Effector memory CD4-positive, alpha-beta T cell (primary cell): Measurements from ENCODE around the gene RNF181.

Source experiments
- DNase-seq, 3 donors: peaks; one replicate each; pipeline ENCODE4 v3.0.0-alpha.2; 2020
- H3K27ac ChIP-seq: 2 replicates; pipeline ENCODE4 v1.7.0; 2013; ENCODE audit warnings: mild to moderate bottlenecking, low read length, moderate library complexity; ENCODE audit not compliant: insufficient read depth, poor library complexity, severe bottlenecking
- H3K27me3 ChIP-seq: replicated peaks from 2 replicates; pipeline ENCODE4 v1.7.0; 2013; ENCODE audit warnings: mild to moderate bottlenecking, low read length; ENCODE audit not compliant: insufficient read depth, control insufficient read depth, poor library complexity, severe bottlenecking
- H3K36me3 ChIP-seq: 2 replicates; pipeline ENCODE4 v1.7.0; 2013; ENCODE audit warnings: mild to moderate bottlenecking, low read length, moderate library complexity; ENCODE audit not compliant: control insufficient read depth, insufficient read depth
- H3K4me1 ChIP-seq: 2 replicates; pipeline ENCODE4 v1.7.0; 2013; ENCODE audit warnings: low read length, mild to moderate bottlenecking; ENCODE audit not compliant: control insufficient read depth, insufficient read depth, poor library complexity, severe bottlenecking
- H3K4me3 ChIP-seq: 2 replicates; pipeline ENCODE4 v1.7.0; 2013; ENCODE audit warnings: low read length, low read depth, mild to moderate bottlenecking; ENCODE audit not compliant: insufficient read depth, poor library complexity, severe bottlenecking
- H3K9me3 ChIP-seq: 2 replicates; pipeline ENCODE4 v1.7.0; 2013; ENCODE audit warnings: mild to moderate bottlenecking, low read length, moderate library complexity; ENCODE audit not compliant: control insufficient read depth
- total RNA-seq, 3 donors: gene quantifications; one replicate each; lab custom pipeline; 2026; lab: John Stamatoyannopoulos, UW

RNF181 gene, protein sequence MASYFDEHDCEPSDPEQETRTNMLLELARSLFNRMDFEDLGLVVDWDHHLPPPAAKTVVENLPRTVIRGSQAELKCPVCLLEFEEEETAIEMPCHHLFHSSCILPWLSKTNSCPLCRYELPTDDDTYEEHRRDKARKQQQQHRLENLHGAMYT
- total RNA-seq: 16.5 to 22.3 (median 21.8) reads per million in 3 donors

DNA sequence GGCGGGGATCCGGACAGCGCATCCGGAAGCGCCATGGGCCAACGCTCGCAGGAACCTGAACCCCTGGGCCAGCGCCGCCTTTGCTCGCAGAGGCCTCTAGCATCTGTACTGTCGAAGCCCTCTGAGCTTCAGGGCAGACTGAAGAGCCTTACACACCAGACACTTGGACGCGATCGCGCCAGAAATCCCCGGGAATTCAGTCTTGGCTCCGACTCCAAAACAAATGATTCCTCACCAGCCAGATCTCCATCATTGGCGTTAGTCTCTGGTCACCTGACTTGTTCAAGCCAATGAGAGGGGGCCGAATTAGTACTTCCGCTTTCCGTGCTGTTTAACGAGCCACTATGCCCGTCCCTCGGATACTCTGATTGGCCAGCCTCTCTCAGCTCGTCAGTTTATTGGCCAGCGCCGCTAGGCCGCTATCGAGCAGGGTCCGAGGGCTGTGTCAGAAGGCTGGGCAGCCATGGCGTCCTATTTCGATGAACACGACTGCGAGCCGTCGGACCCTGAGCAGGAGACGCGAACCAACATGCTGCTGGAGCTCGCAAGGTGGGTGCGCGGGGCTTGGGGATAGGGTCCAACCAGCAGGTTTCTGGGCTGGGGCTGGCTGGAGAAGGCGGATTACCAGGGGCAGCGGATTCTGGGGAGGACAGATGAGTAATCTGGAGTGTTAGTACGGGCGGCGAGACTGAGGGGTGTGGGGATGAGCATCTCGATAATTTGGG, at the start of gene RNF181:
Gene RNF181 (plus strand): TSS at position 445 of the 725 bp plus-strand sequence. CDS start 19 bp downstream, at position 464.
- peak; percentile 82 to 92 (median 88) for DNase-seq
- Histone ChIP-seq H3K27ac (peak within 1 kb of the TSS; percentile 90), H3K9me3 (no peaks in the 10 kb centered on the region), H3K4me3 (peak within 1 kb of the TSS; percentile 76), H3K36me3 (peaks cover 30% of the 10 kb centered on the region), H3K27me3 (no peaks in the 10 kb centered on the region), H3K4me1 (peaks cover 13% of the 10 kb centered on the region)

DNA sequence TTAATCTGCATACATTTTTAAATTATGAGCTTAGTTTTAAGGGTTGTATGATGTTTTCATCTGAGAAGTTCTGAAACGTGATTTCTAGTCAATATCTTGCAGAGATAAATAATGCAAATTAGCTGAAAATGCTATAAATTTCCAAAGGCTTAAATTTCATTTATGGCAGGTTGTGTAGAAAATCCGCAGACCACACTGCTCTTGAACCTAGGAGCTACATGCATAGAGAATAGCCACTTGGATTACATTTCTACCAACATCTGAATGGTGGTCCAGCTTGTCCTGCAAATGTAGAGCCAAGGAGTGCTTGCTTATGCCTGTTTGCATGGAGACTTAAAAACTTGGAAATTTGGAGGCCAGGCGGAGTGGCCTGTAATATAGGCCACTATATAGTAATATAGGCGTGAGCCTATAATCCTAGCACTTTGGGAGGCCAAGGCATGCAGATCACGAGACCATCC, 49.7 kb upstream of the RNF181 start:
- Histone ChIP-seq H3K4me1 (peaks cover under 1% of the 10 kb centered on the region), H3K27ac (no peak overlapping the region), H3K4me3 (no peak overlapping the region), H3K27me3 (no peaks in the 10 kb centered on the region), H3K36me3 (peaks cover 52% of the 10 kb centered on the region), H3K9me3 (no peaks in the 10 kb centered on the region)
- no peak for DNase-seq

DNA sequence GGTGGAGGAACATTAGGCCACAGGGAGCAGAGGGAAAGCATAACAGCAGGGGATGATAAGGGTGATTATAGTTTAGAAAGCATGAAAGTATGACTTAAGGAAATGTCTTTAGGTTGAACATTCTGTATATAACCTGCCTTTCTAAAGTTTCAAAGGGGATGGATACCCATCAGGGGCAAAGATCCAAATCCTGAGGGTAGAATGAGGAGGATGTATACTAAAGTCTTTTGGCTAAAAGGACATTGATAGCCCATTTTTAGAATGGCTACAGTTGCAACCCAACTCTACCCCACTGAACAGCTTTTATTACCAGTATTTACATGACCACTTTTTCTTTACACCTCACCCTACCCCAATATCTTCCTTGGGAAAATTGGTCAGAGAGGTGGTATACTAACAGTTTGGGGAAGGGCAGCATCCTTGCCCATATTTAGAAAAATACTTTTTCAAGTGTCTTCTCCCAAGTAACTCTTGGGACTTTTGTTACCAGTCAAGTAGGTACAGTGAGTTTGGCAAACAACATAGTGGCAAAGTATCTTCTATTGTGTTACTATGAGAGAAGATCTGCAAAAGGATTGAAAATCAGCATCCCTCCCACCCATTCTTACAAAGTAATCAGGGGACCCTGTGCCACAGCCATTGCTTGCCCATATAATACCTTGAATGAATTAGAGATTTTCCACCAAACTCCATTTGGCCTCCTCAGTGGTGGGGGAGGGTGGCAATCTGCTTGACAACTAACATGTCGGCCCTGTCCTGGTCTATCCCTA, 48.3 kb upstream of the RNF181 start:
- DNase-seq: no peak
- H3K27me3 ChIP-seq: no peaks in the 10 kb centered on the region
- no peaks in the 10 kb centered on the region for H3K9me3 ChIP-seq
- H3K36me3 ChIP-seq: peaks cover 49% of the 10 kb centered on the region
- no peaks in the 10 kb centered on the region for H3K4me1 ChIP-seq
- H3K27ac ChIP-seq: no peak overlapping the region
- no peak overlapping the region for H3K4me3 ChIP-seq

- peaks cover 47% of the 10 kb centered on the region for H3K36me3 ChIP-seq
- H3K4me3 ChIP-seq: no peak overlapping the region
Measured at GRCh38 chr2:85547859-85548607, 47.5 kb upstream of the RNF181 start.

GRCh38 chr2:85548608-85548900, 47.0 kb upstream of the RNF181 start:
- Histone ChIP-seq H3K36me3 (peaks cover 50% of the 10 kb centered on the region), H3K4me3 (no peak overlapping the region), H3K4me1 (no peaks in the 10 kb centered on the region), H3K27me3 (no peaks in the 10 kb centered on the region), H3K27ac (no peak overlapping the region), H3K9me3 (no peaks in the 10 kb centered on the region)
- no peak for DNase-seq

More at GRCh38 chr2:85547859-85548607, 47.5 kb upstream of the RNF181 start:
- no peaks in the 10 kb centered on the region for H3K27me3 ChIP-seq
- no peak for DNase-seq
- H3K27ac ChIP-seq: no peak overlapping the region
- H3K9me3 ChIP-seq: no peaks in the 10 kb centered on the region
- H3K4me1 ChIP-seq: no peaks in the 10 kb centered on the region

DNA sequence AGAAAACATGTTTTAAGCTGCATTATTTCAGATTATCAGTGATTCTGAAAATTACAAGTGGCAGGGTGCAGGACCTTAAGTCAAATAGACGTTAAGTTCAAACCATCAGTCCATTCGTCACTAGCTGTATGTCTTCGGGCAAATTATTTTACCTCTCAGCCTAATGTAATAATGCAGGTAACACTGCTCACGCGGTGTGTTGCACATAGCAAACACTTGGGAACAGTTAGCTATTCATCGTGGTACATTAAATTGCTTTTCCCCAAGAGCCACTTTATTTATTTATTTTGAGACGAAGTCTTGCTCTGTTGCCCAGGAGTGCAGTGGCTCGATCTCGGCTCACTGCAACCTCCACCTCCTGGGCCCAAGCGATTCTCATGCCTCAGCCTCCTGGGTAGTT, 46.5 kb upstream of the RNF181 start:
- Histone ChIP-seq H3K9me3 (no peaks in the 10 kb centered on the region), H3K4me1 (no peaks in the 10 kb centered on the region), H3K4me3 (no peak overlapping the region), H3K27ac (no peak overlapping the region), H3K36me3 (peaks cover 54% of the 10 kb centered on the region), H3K27me3 (no peaks in the 10 kb centered on the region)
- DNase-seq: no peak

DNA sequence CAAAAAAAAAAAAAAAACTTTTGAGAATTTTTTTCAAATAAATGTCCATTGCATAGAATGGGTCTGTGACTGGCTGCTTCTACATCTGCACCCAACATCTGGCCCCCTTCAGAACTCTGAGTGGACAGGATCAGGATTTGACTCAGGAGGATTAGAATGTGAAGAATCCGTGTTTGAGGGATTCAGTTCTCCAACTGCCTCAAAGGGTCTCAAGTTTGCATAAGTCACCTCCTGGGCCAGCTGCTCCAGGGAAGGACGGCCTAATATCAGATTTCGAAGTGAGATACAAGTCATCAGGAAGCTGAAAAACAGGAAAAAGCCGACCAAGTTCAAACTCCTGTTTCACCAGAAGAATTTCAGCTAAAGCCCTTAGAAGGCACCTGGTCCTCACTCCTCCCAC, 45.7 kb upstream of the RNF181 start:
- Histone ChIP-seq H3K9me3 (no peaks in the 10 kb centered on the region), H3K36me3 (peaks cover 54% of the 10 kb centered on the region), H3K27me3 (no peaks in the 10 kb centered on the region), H3K4me1 (no peaks in the 10 kb centered on the region), H3K27ac (no peak overlapping the region), H3K4me3 (no peak overlapping the region)
- DNase-seq: no peak

DNA sequence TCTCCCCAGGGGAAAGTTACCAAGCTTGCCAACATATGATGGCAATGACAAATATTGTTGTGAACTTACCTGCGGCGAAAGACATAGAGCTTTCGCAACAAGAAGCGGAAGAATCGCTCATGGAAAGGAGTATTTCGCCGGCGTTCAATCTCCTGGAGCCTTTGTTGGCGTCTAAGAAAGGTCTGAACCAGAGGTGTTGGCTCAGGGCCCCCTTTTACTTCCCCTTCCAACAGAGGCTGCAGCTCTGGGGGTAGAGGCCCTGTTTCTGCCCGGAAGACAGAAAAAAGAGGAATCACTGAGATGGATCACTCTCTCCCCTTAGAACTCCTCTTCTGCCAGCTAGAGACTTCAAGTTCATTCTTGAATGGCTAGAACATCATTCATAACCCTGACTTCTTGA, 45.1 kb upstream of the RNF181 start:
- Histone ChIP-seq H3K27ac (no peak overlapping the region), H3K4me3 (no peak overlapping the region), H3K9me3 (no peaks in the 10 kb centered on the region), H3K4me1 (no peaks in the 10 kb centered on the region), H3K36me3 (peaks cover 56% of the 10 kb centered on the region), H3K27me3 (no peaks in the 10 kb centered on the region)
- DNase-seq: no peak

- Histone ChIP-seq H3K4me1 (no peaks in the 10 kb centered on the region), H3K27ac (no peak overlapping the region), H3K4me3 (no peak overlapping the region), H3K9me3 (no peaks in the 10 kb centered on the region), H3K27me3 (no peaks in the 10 kb centered on the region), H3K36me3 (peaks cover 60% of the 10 kb centered on the region)
- DNase-seq: peak; percentile 76 to 80 (median 77)
Measured at GRCh38 chr2:85551698-85552678, 43.6 kb upstream of the RNF181 start.
